OCI-LY3 (cell line): Measurements from ENCODE around the gene C17orf58.
"Not testable (repeated sequence)": the region's sequence is repeated elsewhere in the genome, so short reads cannot be mapped to it uniquely, and the experiment has no call there.

Experiments
- H2AFZ ChIP-seq: fragments of 200-600, 300-600 bp; shearing (Covaris generic); 2 replicates; pipeline ENCODE4 v1.6.0; 2014; ENCODE audit warnings: antibody characterized with exemption, low read depth, low read length
- H3K27ac ChIP-seq: fragments of 200-600, 300-600 bp; sonication (generic); 2 replicates; pipeline ENCODE4 v1.5.1; 2014; ENCODE audit warnings: mild to moderate bottlenecking, low read length, moderate library complexity, mixed read lengths
- H3K27me3 ChIP-seq: fragments of 200-600, 300-600 bp; sonication (generic); 2 replicates; pipeline ENCODE4 v1.6.1; 2014; ENCODE audit warnings: low read depth, low read length, mixed read lengths
- H3K36me3 ChIP-seq: fragments of 200-600, 300-600 bp; sonication (generic); replicated peaks from 2 replicates; pipeline ENCODE3; 2014; ENCODE audit warnings: low read depth, low read length, mixed read lengths
- H3K4me1 ChIP-seq: fragments of 300-600, 200-600 bp; sonication (generic); 2 replicates; pipeline ENCODE4 v1.6.1; 2014; ENCODE audit warnings: low read length, mixed read lengths
- H3K4me2 ChIP-seq: fragments of 200-600, 300-600 bp; sonication (generic); 2 replicates; pipeline ENCODE4 v1.6.1; 2014; ENCODE audit warnings: low read length, mixed read lengths
- H3K4me3 ChIP-seq: fragments of 300-600, 200-600 bp; sonication (generic); 2 replicates; pipeline ENCODE4 v1.5.1; 2014; ENCODE audit warnings: antibody characterized with exemption, mild to moderate bottlenecking, low read length, moderate library complexity
- H3K79me2 ChIP-seq: fragments of 300-600, 200-600 bp; shearing (Covaris generic); 2 replicates; pipeline ENCODE4 v1.6.1; 2014; ENCODE audit warnings: mild to moderate bottlenecking, low read length, mixed read lengths
- H3K9ac ChIP-seq: fragments of 300-600, 200-600 bp; shearing (Covaris generic); 2 replicates; pipeline ENCODE4 v1.6.0; 2014; ENCODE audit warnings: mild to moderate bottlenecking, low read length, moderate library complexity
- H3K9me3 ChIP-seq: fragments of 200-600, 300-600 bp; shearing (Covaris generic); 2 replicates; pipeline ENCODE4 v1.6.1; 2014; ENCODE audit warnings: low read length, mixed read lengths; ENCODE audit not compliant: insufficient read depth
- H4K20me1 ChIP-seq: fragments of 200-600, 300-600 bp; sonication (generic); 2 replicates; pipeline ENCODE4 v1.6.1; 2016; ENCODE audit warnings: low read length, mixed read lengths; ENCODE audit not compliant: insufficient read depth
- CTCF ChIP-seq: fragments of 200-600, 300-600 bp; sonication (generic); IDR thresholded peaks from 2 replicates; pipeline ENCODE4 v1.5.1; 2014; ENCODE audit warnings: antibody characterized with exemption, low read length, low read depth
- EZH2phosphoT487 ChIP-seq: fragments of 200-600 bp; shearing (Covaris generic); IDR thresholded peaks from 2 replicates; pipeline ENCODE4 v1.6.1; 2018; ENCODE audit warnings: antibody characterized with exemption, mixed run types, low read depth

Gene C17orf58

GRCh38 chr17:67980456-67980855 lies 15.8 kb downstream of the C17orf58 start:
- Histone ChIP-seq H3K4me1 (peaks cover 6% of the 10 kb centered on the region), H3K36me3 (peaks cover 4% of the 10 kb centered on the region), H3K79me2 (no peaks in the 10 kb centered on the region), H3K27ac (no peak overlapping the region), H3K9me3 (no peaks in the 10 kb centered on the region), H2AFZ (no peak overlapping the region), H3K27me3 (no peaks in the 10 kb centered on the region), H3K4me3 (no peak overlapping the region), H3K4me2 (no peak overlapping the region), H3K9ac (no peak overlapping the region), H4K20me1 (no peaks in the 10 kb centered on the region)
- TF ChIP-seq CTCF (no peak), EZH2phosphoT487 (no peak)

GRCh38 chr17:67976306-67976705 lies 20.0 kb downstream of the C17orf58 start:
- not testable (repeated sequence) for H3K4me2 ChIP-seq, H3K27ac ChIP-seq

GRCh38 chr17:67974598-67975066 lies 21.6 kb downstream of the C17orf58 start:
- no peaks in the 10 kb centered on the region for H3K9me3 ChIP-seq
- TF ChIP-seq EZH2phosphoT487 (no peak), CTCF (no peak)
- H3K4me3 ChIP-seq = no peak overlapping the region
- H3K4me2 ChIP-seq = no peak overlapping the region
- H2AFZ ChIP-seq = no peak overlapping the region
- no peaks in the 10 kb centered on the region for H3K4me1 ChIP-seq
- no peak overlapping the region for H3K9ac ChIP-seq
- H3K36me3 ChIP-seq = peaks cover 8% of the 10 kb centered on the region
- no peaks in the 10 kb centered on the region for H3K79me2 ChIP-seq
- no peaks in the 10 kb centered on the region for H3K27me3 ChIP-seq
- no peak overlapping the region for H3K27ac ChIP-seq
- no peaks in the 10 kb centered on the region for H4K20me1 ChIP-seq

More at GRCh38 chr17:67976306-67976705, 20.0 kb downstream of the C17orf58 start:
- not testable (repeated sequence) for H2AFZ ChIP-seq, H3K9ac ChIP-seq, H3K4me3 ChIP-seq, H3K79me2 ChIP-seq, H4K20me1 ChIP-seq, H3K36me3 ChIP-seq, H3K9me3 ChIP-seq, H3K4me1 ChIP-seq, H3K27me3 ChIP-seq

- H2AFZ ChIP-seq = no peak overlapping the region
- TF ChIP-seq CTCF = no peak
- TF ChIP-seq EZH2phosphoT487 = no peak
- no peaks in the 10 kb centered on the region for H3K27me3 ChIP-seq
- H3K36me3 ChIP-seq = peaks cover 8% of the 10 kb centered on the region
- H3K27ac ChIP-seq = no peak overlapping the region
- no peaks in the 10 kb centered on the region for H3K9me3 ChIP-seq
- H3K9ac ChIP-seq = no peak overlapping the region
- no peaks in the 10 kb centered on the region for H3K79me2 ChIP-seq
- no peak overlapping the region for H3K4me2 ChIP-seq
- no peaks in the 10 kb centered on the region for H3K4me1 ChIP-seq
- no peak overlapping the region for H3K4me3 ChIP-seq
- H4K20me1 ChIP-seq = no peaks in the 10 kb centered on the region
These were observed 22.1 kb downstream of the C17orf58 start for GRCh38 chr17:67974185-67974584.

GRCh38 chr17:67970783-67971182 lies 25.5 kb downstream of the C17orf58 start:
- Histone ChIP-seq H3K9ac (no peak overlapping the region), H3K27me3 (no peaks in the 10 kb centered on the region), H3K4me3 (no peak overlapping the region), H3K27ac (no peak overlapping the region), H3K4me1 (no peaks in the 10 kb centered on the region), H3K9me3 (no peaks in the 10 kb centered on the region), H2AFZ (no peak overlapping the region), H3K36me3 (peaks cover 12% of the 10 kb centered on the region), H4K20me1 (no peaks in the 10 kb centered on the region), H3K79me2 (no peaks in the 10 kb centered on the region), H3K4me2 (no peak overlapping the region)
- TF ChIP-seq EZH2phosphoT487 (no peak), CTCF (no peak)
